Measurements from ENCODE around the gene C16orf54.
A peak's percentile ranks its signal among the peaks of the same experiment; 100 is the strongest.
"Not testable (repeated sequence)": the region's sequence is repeated elsewhere in the genome, so short reads cannot be mapped to it uniquely, and the experiment has no call there.

C16orf54 gene

GRCh38 chr16:29702269-29702668 is 43.5 kb downstream of the C16orf54 start:
- no peak for DNase-seq

- DNase-seq, result no peak
Measured at GRCh38 chr16:29701214-29701555, 44.6 kb downstream of the C16orf54 start.

GRCh38 chr16:29700253-29700987 is 45.4 kb downstream of the C16orf54 start:
- peak; percentile 96 for DNase-seq

- DNase-seq, result no peak
Measured at GRCh38 chr16:29699324-29700219, 46.2 kb downstream of the C16orf54 start.

GRCh38 chr16:29698484-29699323 is 47.1 kb downstream of the C16orf54 start:
- DNase-seq, result no peak

GRCh38 chr16:29698042-29698441 is 47.7 kb downstream of the C16orf54 start:
- no peak for DNase-seq

- no peak for DNase-seq
Measured at GRCh38 chr16:29697391-29697790, 48.4 kb downstream of the C16orf54 start.

- DNase-seq, result no peak
Measured at GRCh38 chr16:29696881-29697331, 48.9 kb downstream of the C16orf54 start.

GRCh38 chr16:29695675-29696074 is 50.1 kb downstream of the C16orf54 start:
- DNase-seq, result not testable (repeated sequence)

- no peak for DNase-seq
Measured at GRCh38 chr16:29694384-29695195, 51.2 kb downstream of the C16orf54 start.

GRCh38 chr16:29692606-29693005 is 53.2 kb downstream of the C16orf54 start:
- not testable (repeated sequence) for DNase-seq

Measured in NCI-H510A treated with DMSO at 0.1 percent for 48 hours (cell line).